ENCODE data around the gene PPP4R3B. TPM values are rescaled to one million over a fixed set of nuclear protein-coding genes. Genes with fewer than 3 reads are reported as not detected.
A peak's percentile ranks its signal among the peaks of the same experiment; 100 is the strongest.
"Not testable (repeated sequence)": the region's sequence is repeated elsewhere in the genome, so short reads cannot be mapped to it uniquely, and the experiment has no call there.

PPP4R3B gene
- total and polyA plus RNA-seq, 2 of the 4 experiments (the other 2 are of a cell fraction) = 11.9 to 23.7 TPM

DNA sequence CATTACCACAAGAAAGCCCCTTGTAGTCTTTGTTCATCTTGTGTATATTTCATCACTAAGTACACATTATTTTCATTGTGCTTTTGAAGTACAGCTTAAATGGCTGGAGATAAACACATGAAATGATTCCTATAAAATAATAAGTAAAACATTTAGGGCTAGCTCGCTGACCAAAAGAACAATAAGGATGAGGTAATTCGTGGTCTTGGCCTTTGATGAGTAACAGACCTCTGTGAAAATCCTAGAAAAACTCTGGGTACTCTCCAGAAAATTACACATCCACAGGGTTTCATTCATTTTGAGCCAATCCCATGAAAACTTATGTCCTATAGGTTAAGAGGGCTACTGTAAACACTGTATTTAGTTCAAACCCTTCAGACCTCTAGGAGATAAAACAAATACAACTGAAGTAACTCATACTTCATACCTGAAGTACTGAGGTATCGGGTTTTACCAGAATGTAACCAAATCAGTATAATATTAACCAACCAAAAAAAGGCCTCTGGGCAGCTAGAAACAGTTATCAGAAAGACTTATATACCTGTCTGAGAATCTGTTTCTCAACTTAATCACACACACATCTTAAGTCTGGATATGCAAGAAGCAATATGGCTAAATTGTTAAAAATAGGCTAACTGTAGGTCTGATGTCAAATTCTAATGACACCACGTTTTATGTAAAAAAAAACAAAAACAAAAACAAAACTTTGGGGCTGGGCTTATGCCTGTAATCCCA is 66.9 kb downstream of the PPP4R3B start:
- in situ Hi-C loops (cut with MboI; ENCODE audit: low sequenced_read_pairs) (no loop called here), intact Hi-C loops (cut with micrococcal nuclease) (no loop called here), dilution Hi-C loops (cut with HindIII; ENCODE audit: low sequenced_read_pairs, unreplicated experiment) (no loop called here)
- H3K9ac ChIP-seq (ENCODE audit: low read depth, low read length) = no peak overlapping the region
- H3K56ac ChIP-seq (ENCODE audit: extremely low read depth, insufficient read depth, low read length) = no peak overlapping the region
- no peak overlapping the region for H3K4me2 ChIP-seq (ENCODE audit: low read depth, low read length)
- H3K18ac ChIP-seq (ENCODE audit: low read depth, low read length) = no peak overlapping the region
- no peak overlapping the region for H3K4ac ChIP-seq (ENCODE audit: low read depth, low read length)
- no peak overlapping the region for H2BK20ac ChIP-seq (ENCODE audit: low read depth, low read length)
- no peak overlapping the region for H4K91ac ChIP-seq (ENCODE audit: insufficient read depth, low read depth, low read length)
- no peak overlapping the region for H4K8ac ChIP-seq (ENCODE audit: low read depth in 2 of 2, low read length in 2 of 2)
- no peaks in the 10 kb centered on the region for H4K20me1 ChIP-seq (ENCODE audit: insufficient read depth, low read length)
- peaks cover 7% of the 10 kb centered on the region; the same call in 1 of the 2 replicates for H3K36me3 ChIP-seq (ENCODE audit: control insufficient read depth, insufficient read depth, low read length)
- H3K4me1 ChIP-seq (ENCODE audit: control insufficient read depth, insufficient read depth, low read length) = no peaks in the 10 kb centered on the region
- no peak overlapping the region for H3K27ac ChIP-seq (ENCODE audit: insufficient read depth, low read length)
- H3K27me3 ChIP-seq (ENCODE audit: control insufficient read depth, insufficient read depth, low read length) = no peaks in the 10 kb centered on the region
- WGBS, 2 experiments (ENCODE audit: extremely low coverage in 2 of 2, insufficient read length in 1 of 2) = 100% methylated on average over 1 of the region's 4 CpGs; no CpG with 5 or more reads in 1 of the 2 experiments
- H3K9me3 ChIP-seq (ENCODE audit: control insufficient read depth, insufficient read depth, low read length) = no peaks in the 10 kb centered on the region
- no peak overlapping the region for H2BK15ac ChIP-seq (ENCODE audit: low read depth, low read length)
- ChIA-PET POLR2A (ENCODE audit: unreplicated experiment) (no interaction called here), CTCF (no interaction called here)
- DNase-seq (peak; percentile 89), ATAC-seq (ENCODE audit: low read depth) (peak; percentile 73)
- no peak overlapping the region for H3K23ac ChIP-seq (ENCODE audit: low read depth, low read length)
- TF ChIP-seq MAFK (IDR thresholded peaks at IDR 0.05; ENCODE audit: low read depth, low read length) (no peak), FOS (IDR thresholded peaks at IDR 0.05; ENCODE audit: low read depth, low read length) (peak; percentile 44; the same call in 1 of the 2 replicates), RCOR1 (IDR thresholded peaks at IDR 0.05; ENCODE audit: insufficient replicate concordance, low read length) (no peak), CTCF (conservative IDR thresholded peaks at IDR 0.05; ENCODE audit: low read depth, low read length) (no peak), CEBPB (IDR thresholded peaks at IDR 0.05; ENCODE audit: low read depth, low read length) (peak; percentile 30; the same call in 1 of the 2 replicates)
- H2BK5ac ChIP-seq (ENCODE audit: low read depth, low read length, poor library complexity, severe bottlenecking) = no peak overlapping the region
- no peak overlapping the region for H3K4me3 ChIP-seq (ENCODE audit: insufficient read depth, low read depth, low read length)
- no peak overlapping the region for H2BK120ac ChIP-seq (ENCODE audit: low read depth, low read length)
- no peaks in the 10 kb centered on the region for H3K9me1 ChIP-seq (ENCODE audit: insufficient read depth, low read length)
- H2AK9ac ChIP-seq (replicated peaks; ENCODE audit: low read depth, low read length, poor library complexity) = no peak overlapping the region
- peaks cover 0 to 8% of the 10 kb centered on the region in 2 experiments; a peak in 2 of 4 replicates for H3K79me1 ChIP-seq (ENCODE audit: low read depth in 1 of 2, low read length in 2 of 2)
- H4K5ac ChIP-seq (ENCODE audit: low read depth, low read length) = no peak overlapping the region
- no TSS peak for BruUV-seq (replicated peaks)
- no peak overlapping the region for H2AFZ ChIP-seq (replicated peaks; ENCODE audit: low read length, poor library complexity)
- no peak overlapping the region for H2AK5ac ChIP-seq (ENCODE audit: low read depth, low read length)
- no peak overlapping the region for H3K14ac ChIP-seq (replicated peaks; ENCODE audit: low read depth, low read length)

GRCh38 chr2:55547679-55548078 is 69.7 kb downstream of the PPP4R3B start:
- dilution Hi-C loops (cut with HindIII; ENCODE audit: low sequenced_read_pairs, unreplicated experiment) = not testable (repeated sequence)

More at GRCh38 chr2:55547679-55548078, 69.7 kb downstream of the PPP4R3B start:
- H4K20me1 ChIP-seq (ENCODE audit: insufficient read depth, low read length); H4K5ac ChIP-seq (ENCODE audit: low read depth, low read length); ATAC-seq (ENCODE audit: low read depth); H2BK5ac ChIP-seq (ENCODE audit: low read depth, low read length, poor library complexity, severe bottlenecking); H3K4me3 ChIP-seq (ENCODE audit: insufficient read depth, low read depth, low read length); H4K8ac ChIP-seq (ENCODE audit: low read depth in 2 of 2, low read length in 2 of 2); H4K91ac ChIP-seq (ENCODE audit: insufficient read depth, low read depth, low read length); CTCF ChIA-PET; H3K36me3 ChIP-seq (ENCODE audit: control insufficient read depth, insufficient read depth, low read length); H2AFZ ChIP-seq (replicated peaks; ENCODE audit: low read length, poor library complexity); H3K9ac ChIP-seq (ENCODE audit: low read depth, low read length); H3K27me3 ChIP-seq (ENCODE audit: control insufficient read depth, insufficient read depth, low read length); H3K79me1 ChIP-seq (ENCODE audit: low read depth in 1 of 2, low read length in 2 of 2); H3K23ac ChIP-seq (ENCODE audit: low read depth, low read length); H3K4me2 ChIP-seq (ENCODE audit: low read depth, low read length); DNase-seq; H2BK15ac ChIP-seq (ENCODE audit: low read depth, low read length); H2BK20ac ChIP-seq (ENCODE audit: low read depth, low read length); in situ Hi-C loops (cut with MboI; ENCODE audit: low sequenced_read_pairs); H3K4me1 ChIP-seq (ENCODE audit: control insufficient read depth, insufficient read depth, low read length); H2AK9ac ChIP-seq (replicated peaks; ENCODE audit: low read depth, low read length, poor library complexity); POLR2A ChIA-PET (ENCODE audit: unreplicated experiment); H3K4ac ChIP-seq (ENCODE audit: low read depth, low read length); H2BK120ac ChIP-seq (ENCODE audit: low read depth, low read length); H3K9me3 ChIP-seq (ENCODE audit: control insufficient read depth, insufficient read depth, low read length); H3K9me1 ChIP-seq (ENCODE audit: insufficient read depth, low read length); H2AK5ac ChIP-seq (ENCODE audit: low read depth, low read length); H3K56ac ChIP-seq (ENCODE audit: extremely low read depth, insufficient read depth, low read length); H3K27ac ChIP-seq (ENCODE audit: insufficient read depth, low read length); H3K18ac ChIP-seq (ENCODE audit: low read depth, low read length); H3K14ac ChIP-seq (replicated peaks; ENCODE audit: low read depth, low read length); BruUV-seq (replicated peaks): not testable (repeated sequence)
- WGBS, 2 experiments (ENCODE audit: extremely low coverage in 2 of 2, insufficient read length in 1 of 2) = no CpG with 5 or more reads among the region's 8 CpGs
- intact Hi-C loops (cut with micrococcal nuclease) = loop anchor here (10.0 kb wide), 1 partner anchor 1637 kb away; no protein-coding TSS in a partner anchor
